SH-SY5Y (cell line): Measurements from ENCODE around the gene PRSS36.

Experiments
- GATA2 ChIP-seq: IDR thresholded peaks from 2 replicates; pipeline ENCODE4 v1.6.1; 2011; ENCODE audit warnings: mild to moderate bottlenecking, low read depth, low read length
- GATA3 ChIP-seq: IDR thresholded peaks from 2 replicates; pipeline ENCODE4 v1.6.1; 2011; ENCODE audit warnings: low read depth, mild to moderate bottlenecking, low read length, moderate library complexity

The PRSS36 gene

DNA sequence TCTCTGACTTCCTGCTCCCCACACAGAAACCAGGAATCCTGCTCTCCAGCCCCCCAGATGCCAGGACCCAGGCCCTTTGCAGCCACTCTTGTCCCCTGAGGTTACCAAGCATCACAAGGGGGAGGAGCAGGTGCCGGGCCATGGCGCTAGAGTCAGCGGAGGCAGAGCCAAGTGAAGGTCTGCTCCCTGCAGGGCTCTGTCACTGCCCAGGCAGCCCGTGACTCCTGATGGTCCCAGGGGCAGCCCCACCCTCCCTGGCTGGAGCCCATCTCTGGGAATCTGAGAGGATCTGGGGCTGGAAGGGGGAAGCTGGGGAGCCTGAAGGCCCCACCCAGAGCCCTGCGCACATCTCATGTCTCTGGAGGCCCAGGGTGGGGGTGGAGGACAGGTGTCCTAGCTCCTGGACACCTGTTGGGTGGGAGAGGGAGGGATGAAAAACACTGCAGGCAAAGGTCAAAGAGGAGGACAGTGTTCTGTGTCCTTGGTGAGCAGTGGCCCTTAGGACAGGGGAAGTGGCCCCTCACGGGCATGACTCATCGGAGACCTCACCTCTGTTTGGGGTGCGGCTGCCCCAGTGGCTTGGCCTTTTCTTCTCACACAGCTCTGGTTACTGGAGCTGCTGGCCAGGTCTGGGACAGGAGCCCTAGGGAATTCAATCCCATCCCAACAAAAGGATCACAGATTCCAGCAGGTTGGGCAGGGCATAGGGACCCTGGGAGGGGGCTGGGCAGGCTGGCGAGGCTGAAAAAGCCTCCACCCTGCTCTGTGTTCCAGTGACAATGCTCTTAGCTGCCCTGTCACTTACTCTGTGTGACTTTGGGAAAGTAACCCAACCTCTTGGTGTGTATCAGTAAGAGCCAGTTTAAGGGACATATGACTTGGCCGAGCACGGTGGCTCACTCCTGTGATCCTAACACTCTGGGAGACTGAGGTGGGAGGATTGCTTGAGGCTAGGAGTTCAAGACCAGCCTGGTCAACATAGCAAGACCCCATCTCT is at the start of gene PRSS36:
Gene PRSS36 (minus strand): TSS at position 173 of the 997 bp plus-strand sequence. CDS start 31 bp downstream, at position 142.
- TF ChIP-seq GATA3 (no peak), GATA2 (no peak)

DNA sequence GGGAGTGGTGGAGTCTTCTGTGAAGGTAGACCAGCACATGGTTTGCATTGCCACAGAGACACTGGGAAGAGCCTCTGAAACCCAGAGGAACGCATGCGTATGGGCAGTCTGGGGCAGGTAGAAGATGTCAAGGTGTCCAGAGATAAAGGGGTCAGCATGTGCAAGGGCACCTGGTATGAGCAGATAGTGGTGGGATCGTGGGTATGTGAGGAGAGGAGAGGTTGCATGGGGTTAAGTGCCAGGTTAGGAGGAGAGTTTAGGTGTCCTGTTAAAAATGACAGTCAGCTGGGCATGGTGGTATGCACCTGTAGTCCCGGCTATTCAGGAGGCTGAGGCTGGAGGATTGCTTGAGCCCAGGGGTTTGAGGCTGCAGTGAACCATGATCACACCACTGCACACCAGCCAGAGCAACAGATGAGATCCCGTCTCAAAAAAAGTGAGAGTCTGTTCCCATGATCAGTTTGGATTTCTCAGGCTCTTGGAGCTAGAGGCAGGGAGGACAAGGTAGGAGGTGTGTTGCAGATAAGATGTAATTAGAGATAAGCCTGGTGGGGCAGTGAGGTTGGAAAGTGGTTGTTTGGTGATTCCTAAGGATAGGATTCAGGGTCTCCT is 49.7 kb upstream of the PRSS36 start:
- TF ChIP-seq GATA3: no peak
- no peak; the same call in 1 of the 2 replicates for TF ChIP-seq GATA2

GRCh38 chr16:31198207-31198882 is 48.5 kb upstream of the PRSS36 start:
- TF ChIP-seq GATA3: no peak
- no peak for TF ChIP-seq GATA2

DNA sequence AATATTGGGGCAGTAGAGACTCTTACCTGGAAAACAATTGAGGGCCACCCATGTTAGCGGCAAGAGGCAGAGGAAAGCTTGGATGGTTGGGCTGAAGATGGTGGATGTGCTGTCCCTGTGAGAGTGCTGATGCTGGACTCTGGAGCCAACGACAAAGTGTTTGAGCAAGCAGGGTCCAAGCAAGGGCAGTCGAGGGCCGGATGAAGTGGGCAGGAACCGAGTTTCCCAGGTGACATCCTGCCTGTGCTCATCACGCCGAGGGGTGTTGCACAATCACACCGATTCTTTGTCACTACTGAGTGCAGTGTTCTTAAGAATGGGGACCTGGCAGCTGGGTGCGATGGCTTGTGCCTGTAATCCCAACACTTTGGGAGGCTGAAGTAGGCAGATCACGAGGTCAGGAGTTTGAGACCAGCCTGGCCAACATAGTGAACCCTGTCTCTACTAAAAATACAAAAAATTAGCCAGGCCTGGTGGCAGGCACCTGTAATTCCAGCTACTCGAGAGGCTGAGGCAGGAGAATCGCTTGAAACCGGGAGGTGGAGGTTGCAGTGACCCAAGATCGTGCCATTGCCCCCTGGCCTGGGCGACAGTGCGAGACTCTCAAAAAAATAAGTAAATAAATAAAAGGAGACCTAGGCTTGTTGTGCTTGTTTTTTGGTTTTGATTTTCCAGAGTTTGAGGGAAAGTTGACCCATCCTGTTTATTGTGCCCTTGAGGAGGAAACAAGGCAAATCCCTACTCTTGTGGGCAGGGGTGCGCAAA is 46.6 kb upstream of the PRSS36 start:
- no peak for TF ChIP-seq GATA3
- TF ChIP-seq GATA2: no peak

- TF ChIP-seq GATA3 (no peak), GATA2 (no peak)
Measured at GRCh38 chr16:31194898-31195297, 45.0 kb upstream of the PRSS36 start.

DNA sequence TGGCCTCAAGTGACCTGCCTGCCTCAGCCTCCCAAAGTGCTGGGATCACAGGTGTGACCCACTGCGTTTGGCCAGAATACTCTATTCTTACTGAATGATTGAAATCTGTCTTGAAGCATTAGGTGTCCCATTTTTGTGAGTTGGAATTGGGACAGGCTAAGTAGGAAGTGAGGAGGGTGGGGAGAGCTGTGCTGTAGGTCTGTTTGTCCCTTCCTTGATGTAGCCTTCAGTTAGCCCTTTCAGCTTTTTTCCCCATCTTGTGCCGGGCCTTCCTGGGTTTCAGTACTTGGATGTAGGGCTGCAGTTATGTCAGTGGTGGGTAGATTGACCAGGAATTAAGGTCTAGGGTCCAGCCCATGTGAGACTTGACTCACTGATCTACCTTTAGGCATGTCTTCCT is 44.0 kb upstream of the PRSS36 start:
- TF ChIP-seq GATA3 (no peak), GATA2 (no peak)

DNA sequence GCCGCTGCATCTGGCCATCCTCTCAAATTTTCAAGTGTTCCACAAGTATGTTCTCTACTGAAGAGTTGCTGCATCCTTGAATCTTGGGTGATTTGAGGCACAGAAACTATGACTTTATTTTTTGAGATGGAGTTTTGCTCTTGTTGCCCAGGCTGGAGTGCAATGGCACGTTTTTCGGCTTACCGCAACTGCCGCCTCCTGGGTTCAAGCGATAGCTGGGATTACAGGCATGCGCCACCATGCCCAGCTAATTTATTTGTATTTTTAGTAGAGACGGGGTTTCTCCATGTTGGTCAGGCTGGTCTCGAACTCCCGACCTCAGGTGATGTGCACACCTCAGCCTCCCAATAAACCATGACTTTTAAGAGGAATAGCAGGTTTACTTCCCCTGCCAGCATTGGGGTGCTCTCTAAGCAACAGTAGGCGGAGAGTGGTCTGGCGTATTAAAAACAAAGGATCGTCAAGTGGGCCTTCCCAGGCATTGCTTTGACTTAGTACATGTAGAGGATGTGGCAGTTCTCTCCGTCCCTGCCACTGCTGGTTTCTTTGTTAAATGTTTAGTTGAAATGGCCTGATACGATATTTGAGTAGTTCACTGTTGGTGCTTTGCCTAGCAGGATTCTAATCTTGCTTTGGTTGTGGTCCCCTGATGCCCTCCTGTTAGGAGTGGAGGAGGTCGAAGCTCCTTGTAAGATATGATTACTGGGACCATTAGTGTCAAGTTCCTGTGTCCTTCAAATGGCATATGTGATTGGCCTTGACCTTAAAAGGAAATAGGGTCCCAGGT is 43.2 kb upstream of the PRSS36 start:
- TF ChIP-seq GATA2 (no peak), GATA3 (no peak)

GRCh38 chr16:31191697-31192428 is 42.0 kb upstream of the PRSS36 start:
- TF ChIP-seq GATA3: no peak
- no peak for TF ChIP-seq GATA2

- no peak for TF ChIP-seq GATA3
- no peak for TF ChIP-seq GATA2
Measured at GRCh38 chr16:31190818-31191444, 41.1 kb upstream of the PRSS36 start.

DNA sequence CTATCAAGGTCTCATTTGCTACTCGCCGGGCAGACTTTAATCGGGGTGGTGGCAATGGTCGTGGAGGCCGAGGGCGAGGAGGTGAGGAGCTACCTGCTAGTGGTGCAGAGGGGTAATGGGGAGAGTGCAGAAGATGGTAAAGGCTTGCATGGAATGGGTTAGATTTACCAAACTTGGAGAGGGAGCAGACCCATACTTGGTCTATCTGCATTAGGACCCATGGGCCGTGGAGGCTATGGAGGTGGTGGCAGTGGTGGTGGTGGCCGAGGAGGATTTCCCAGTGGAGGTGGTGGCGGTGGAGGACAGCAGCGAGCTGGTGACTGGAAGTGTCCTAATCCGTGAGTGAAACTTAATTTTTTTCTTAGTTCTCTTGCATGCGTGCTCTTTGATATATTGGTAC is 40.2 kb upstream of the PRSS36 start:
- TF ChIP-seq GATA3: no peak

DNA sequence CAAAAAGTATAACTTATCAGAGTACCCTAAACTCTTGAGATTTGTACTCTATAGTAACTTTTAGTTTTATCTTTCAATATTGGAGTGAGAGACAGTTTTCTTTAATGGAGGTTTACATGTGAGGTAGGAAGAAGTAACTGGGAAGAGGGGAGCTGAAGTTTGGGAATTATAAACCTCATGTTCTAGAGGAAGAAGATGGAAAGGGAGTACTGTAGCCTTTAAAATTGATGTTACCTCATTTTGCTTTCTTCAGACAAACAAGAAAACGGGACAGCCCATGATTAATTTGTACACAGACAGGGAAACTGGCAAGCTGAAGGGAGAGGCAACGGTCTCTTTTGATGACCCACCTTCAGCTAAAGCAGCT is 39.5 kb upstream of the PRSS36 start:
- TF ChIP-seq GATA2: no peak
- TF ChIP-seq GATA3: no peak
